Transverse colon (tissue), 4 donors: ENCODE measurements around the gene CD52.

Source experiments
- EP300 ChIP-seq: sonication (generic); formaldehyde crosslinking; IDR thresholded peaks from one replicate; pipeline ENCODE4 v1.6.1; 2017; ENCODE audit warnings: antibody characterized with exemption, low read depth
- POLR2A ChIP-seq: fragments of 450-650 bp; IDR thresholded peaks from one replicate; pipeline ENCODE4 v1.6.1; 2016; ENCODE audit warnings: antibody characterized with exemption, mild to moderate bottlenecking, moderate library complexity
- POLR2AphosphoS5 ChIP-seq, 3 donors: sonication (generic); formaldehyde crosslinking; IDR thresholded peaks; one replicate each; pipeline ENCODE4 v1.6.1; 2016; ENCODE audit warnings: antibody characterized with exemption in 3 of 3
- TF ChIP-seq, protein P1 (sequence below), 5 experiments: fragments of 200-600 bp in 3 of 5; fragments of 450-650 bp in 2 of 5; sonication (generic) in 3 of 5; IDR thresholded peaks; 1 replicate in 2 of 5; 2 replicates in 3 of 5; pipeline ENCODE4 v1.5.1; 2016 to 2017; ENCODE audit warnings: antibody characterized with exemption in 5 of 5, inconsistent platforms in 3 of 5, mild to moderate bottlenecking in 2 of 5, moderate library complexity in 1 of 5

DNA sequence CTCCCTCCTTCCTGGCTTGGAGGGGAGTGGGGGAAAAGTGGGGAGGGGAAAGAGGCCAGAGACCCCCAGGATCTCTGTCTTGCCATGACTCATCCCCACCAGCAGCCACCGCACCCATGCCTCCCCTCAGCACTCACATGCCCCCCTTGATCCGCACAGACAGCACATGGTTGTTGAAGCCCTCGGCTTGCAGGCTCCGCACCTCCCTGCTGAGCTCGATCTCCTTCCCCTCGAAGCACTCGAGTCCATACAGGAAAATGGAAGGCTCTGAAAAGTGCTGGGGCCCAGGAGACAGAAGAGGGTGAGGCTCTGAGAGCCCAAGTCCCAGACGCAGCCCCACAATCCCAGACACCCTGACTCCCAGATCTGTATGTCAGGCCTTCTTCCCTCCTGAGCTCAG, 10.8 kb downstream of the CD52 start:
- no peak for TF ChIP-seq POLR2AphosphoS5 (IDR thresholded peaks at IDR 0.05)
- TF ChIP-seq, protein P1, sequence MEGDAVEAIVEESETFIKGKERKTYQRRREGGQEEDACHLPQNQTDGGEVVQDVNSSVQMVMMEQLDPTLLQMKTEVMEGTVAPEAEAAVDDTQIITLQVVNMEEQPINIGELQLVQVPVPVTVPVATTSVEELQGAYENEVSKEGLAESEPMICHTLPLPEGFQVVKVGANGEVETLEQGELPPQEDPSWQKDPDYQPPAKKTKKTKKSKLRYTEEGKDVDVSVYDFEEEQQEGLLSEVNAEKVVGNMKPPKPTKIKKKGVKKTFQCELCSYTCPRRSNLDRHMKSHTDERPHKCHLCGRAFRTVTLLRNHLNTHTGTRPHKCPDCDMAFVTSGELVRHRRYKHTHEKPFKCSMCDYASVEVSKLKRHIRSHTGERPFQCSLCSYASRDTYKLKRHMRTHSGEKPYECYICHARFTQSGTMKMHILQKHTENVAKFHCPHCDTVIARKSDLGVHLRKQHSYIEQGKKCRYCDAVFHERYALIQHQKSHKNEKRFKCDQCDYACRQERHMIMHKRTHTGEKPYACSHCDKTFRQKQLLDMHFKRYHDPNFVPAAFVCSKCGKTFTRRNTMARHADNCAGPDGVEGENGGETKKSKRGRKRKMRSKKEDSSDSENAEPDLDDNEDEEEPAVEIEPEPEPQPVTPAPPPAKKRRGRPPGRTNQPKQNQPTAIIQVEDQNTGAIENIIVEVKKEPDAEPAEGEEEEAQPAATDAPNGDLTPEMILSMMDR (IDR thresholded peaks at IDR 0.05), result no peak
- TF ChIP-seq EP300, result no peak
- TF ChIP-seq POLR2A, result no peak
